ENCODE data around the gene ONECUT3.

ONECUT3 gene

GRCh38 chr19:1818549-1819195 is 65.4 kb downstream of the ONECUT3 start:
- no peak overlapping the region for H3K4me3 ChIP-seq (ENCODE audit: low read length)
- H2AFZ ChIP-seq (ENCODE audit: low read depth, low read length), result no peak overlapping the region
- H3K36me3 ChIP-seq (replicated peaks; ENCODE audit: low read depth, low read length), result peaks cover 54% of the 10 kb centered on the region
- no peaks in the 10 kb centered on the region for H3K79me2 ChIP-seq (ENCODE audit: low read length)
- H3K4me1 ChIP-seq (ENCODE audit: low read length), result no peaks in the 10 kb centered on the region
- no peak overlapping the region for H3K27ac ChIP-seq (ENCODE audit: low read length)
- no peak overlapping the region for H3K4me2 ChIP-seq (ENCODE audit: low read length)
- TF ChIP-seq CTCF (IDR thresholded peaks at IDR 0.05; ENCODE audit: low read depth, low read length) (no peak), EZH2phosphoT487 (IDR thresholded peaks at IDR 0.05; ENCODE audit: low read depth) (no peak)
- H3K27me3 ChIP-seq (ENCODE audit: low read depth, low read length), result no peaks in the 10 kb centered on the region
- H3K9me3 ChIP-seq (ENCODE audit: insufficient read depth, low read length), result no peaks in the 10 kb centered on the region
- no peaks in the 10 kb centered on the region for H4K20me1 ChIP-seq (ENCODE audit: insufficient read depth, low read length)
- H3K9ac ChIP-seq (ENCODE audit: low read length), result no peak overlapping the region

GRCh38 chr19:1819341-1820255 is 66.3 kb downstream of the ONECUT3 start:
- no peaks in the 10 kb centered on the region for H3K79me2 ChIP-seq (ENCODE audit: low read length)
- no peak overlapping the region for H3K4me3 ChIP-seq (ENCODE audit: low read length)
- H3K4me1 ChIP-seq (ENCODE audit: low read length), result no peaks in the 10 kb centered on the region
- no peak overlapping the region for H2AFZ ChIP-seq (ENCODE audit: low read depth, low read length)
- no peaks in the 10 kb centered on the region for H4K20me1 ChIP-seq (ENCODE audit: insufficient read depth, low read length)
- no peaks in the 10 kb centered on the region for H3K27me3 ChIP-seq (ENCODE audit: low read depth, low read length)
- no peak for TF ChIP-seq EZH2phosphoT487 (IDR thresholded peaks at IDR 0.05; ENCODE audit: low read depth)
- no peak overlapping the region for H3K9ac ChIP-seq (ENCODE audit: low read length)
- H3K36me3 ChIP-seq (replicated peaks; ENCODE audit: low read depth, low read length), result peaks cover 57% of the 10 kb centered on the region
- no peak overlapping the region for H3K4me2 ChIP-seq (ENCODE audit: low read length)
- no peaks in the 10 kb centered on the region for H3K9me3 ChIP-seq (ENCODE audit: insufficient read depth, low read length)
- H3K27ac ChIP-seq (ENCODE audit: low read length), result no peak overlapping the region

GRCh38 chr19:1822210-1822609 is 68.9 kb downstream of the ONECUT3 start:
- H3K36me3 ChIP-seq (replicated peaks; ENCODE audit: low read depth, low read length), result peaks cover 49% of the 10 kb centered on the region
- no peak overlapping the region for H3K4me3 ChIP-seq (ENCODE audit: low read length)
- no peaks in the 10 kb centered on the region for H3K27me3 ChIP-seq (ENCODE audit: low read depth, low read length)
- H3K4me2 ChIP-seq (ENCODE audit: low read length), result no peak overlapping the region
- H3K9me3 ChIP-seq (ENCODE audit: insufficient read depth, low read length), result no peaks in the 10 kb centered on the region
- H3K4me1 ChIP-seq (ENCODE audit: low read length), result no peaks in the 10 kb centered on the region
- H3K9ac ChIP-seq (ENCODE audit: low read length), result no peak overlapping the region
- peaks cover 10% of the 10 kb centered on the region for H4K20me1 ChIP-seq (ENCODE audit: insufficient read depth, low read length)
- TF ChIP-seq CTCF (IDR thresholded peaks at IDR 0.05; ENCODE audit: low read depth, low read length) (no peak), EZH2phosphoT487 (IDR thresholded peaks at IDR 0.05; ENCODE audit: low read depth) (no peak)
- H3K79me2 ChIP-seq (ENCODE audit: low read length), result no peaks in the 10 kb centered on the region; the same call in 1 of the 2 replicates
- H2AFZ ChIP-seq (ENCODE audit: low read depth, low read length), result no peak overlapping the region
- H3K27ac ChIP-seq (ENCODE audit: low read length), result no peak overlapping the region

- no peak overlapping the region for H2AFZ ChIP-seq (ENCODE audit: low read depth, low read length)
- no peak overlapping the region for H3K4me2 ChIP-seq (ENCODE audit: low read length)
- H3K36me3 ChIP-seq (replicated peaks; ENCODE audit: low read depth, low read length), result peaks cover 41% of the 10 kb centered on the region
- H3K27me3 ChIP-seq (ENCODE audit: low read depth, low read length), result no peaks in the 10 kb centered on the region
- no peak overlapping the region for H3K4me3 ChIP-seq (ENCODE audit: low read length)
- H3K4me1 ChIP-seq (ENCODE audit: low read length), result no peaks in the 10 kb centered on the region
- peaks cover 10% of the 10 kb centered on the region for H4K20me1 ChIP-seq (ENCODE audit: insufficient read depth, low read length)
- H3K27ac ChIP-seq (ENCODE audit: low read length), result no peak overlapping the region
- H3K79me2 ChIP-seq (ENCODE audit: low read length), result no peaks in the 10 kb centered on the region; the same call in 1 of the 2 replicates
- H3K9ac ChIP-seq (ENCODE audit: low read length), result no peak overlapping the region
- no peaks in the 10 kb centered on the region for H3K9me3 ChIP-seq (ENCODE audit: insufficient read depth, low read length)
- TF ChIP-seq EZH2phosphoT487 (IDR thresholded peaks at IDR 0.05; ENCODE audit: low read depth) (no peak), CTCF (IDR thresholded peaks at IDR 0.05; ENCODE audit: low read depth, low read length) (no peak)
These were observed 69.7 kb downstream of the ONECUT3 start for GRCh38 chr19:1823020-1823419.
